A673 (cell line): ENCODE measurements around the gene NPC2. TPM values are rescaled to one million over a fixed set of nuclear protein-coding genes. Genes with fewer than 3 reads are reported as not detected.

Source experiments
- BruUV-seq: library from RNA; stranded (reverse); fragments of 400-500 nt; replicated peaks from 2 replicates; lab custom pipeline; 2021; lab: Mats Ljungman, UMichigan
- CTCF ChIA-PET: fragments of 300-600 bp; sonication (Branson Sonifier 250); formaldehyde crosslinking; loops from one replicate; lab custom pipeline; 2022; ENCODE audit warnings: antibody characterized with exemption; lab: Charles Lee
- POLR2A ChIA-PET: fragments of 300-600 bp; sonication (Branson Sonifier 250); formaldehyde crosslinking; loops from one replicate; lab custom pipeline; 2022; ENCODE audit warnings: antibody characterized with exemption; ENCODE audit not compliant: low non-redundant PET; lab: Charles Lee
- DNase-seq: peaks from one replicate; pipeline ENCODE4 v3.0.0-alpha.2; 2015; ENCODE audit warnings: low spot score
- H3K27ac ChIP-seq: fragments of 200-600 bp; sonication (generic); 2 replicates; pipeline ENCODE4 v1.5.1; 2016; ENCODE audit warnings: mixed run types, low read depth, mild to moderate bottlenecking, mixed read lengths, antibody characterized with exemption, low read length; ENCODE audit not compliant: poor library complexity, severe bottlenecking
- H3K27me3 ChIP-seq: fragments of 200-600 bp; sonication (generic); replicated peaks from 2 replicates; pipeline ENCODE4 v1.6.1; 2017; ENCODE audit warnings: mixed run types, low read depth, mild to moderate bottlenecking, mixed read lengths, antibody characterized with exemption, low read length; ENCODE audit not compliant: insufficient read depth, poor library complexity
- H3K36me3 ChIP-seq: fragments of 200-600 bp; sonication (generic); 2 replicates; pipeline ENCODE4 v1.6.1; 2016; ENCODE audit warnings: mixed run types, mild to moderate bottlenecking, mixed read lengths, antibody characterized with exemption, low read length; ENCODE audit not compliant: insufficient read depth, poor library complexity, severe bottlenecking
- H3K4me1 ChIP-seq: fragments of 200-600 bp; sonication (generic); 2 replicates; pipeline ENCODE4 v1.6.1; 2017; ENCODE audit warnings: mixed run types, mild to moderate bottlenecking, mixed read lengths, antibody characterized with exemption, low read length; ENCODE audit not compliant: insufficient read depth, poor library complexity, severe bottlenecking
- H3K4me3 ChIP-seq: fragments of 200-600 bp; sonication (generic); 2 replicates; pipeline ENCODE4 v1.5.1; 2016; ENCODE audit warnings: low read depth, mixed run types, mild to moderate bottlenecking, mixed read lengths, low read length; ENCODE audit not compliant: poor library complexity, severe bottlenecking
- H3K9me3 ChIP-seq: fragments of 200-600 bp; sonication (generic); 2 replicates; pipeline ENCODE4 v1.6.1; 2016; ENCODE audit warnings: mixed run types, low read depth, mild to moderate bottlenecking, mixed read lengths, antibody characterized with exemption, low read length; ENCODE audit not compliant: poor library complexity, severe bottlenecking
- CTCF ChIP-seq: fragments of 300-800, 200-600 bp; sonication (generic); conservative IDR thresholded peaks from 2 replicates; pipeline ENCODE4 v1.5.1; 2017; ENCODE audit warnings: low read depth, mild to moderate bottlenecking, antibody characterized with exemption, low read length, moderate library complexity, mixed read lengths
- EZH2 ChIP-seq: fragments of 200-600 bp; sonication (generic); IDR thresholded peaks from 2 replicates; pipeline ENCODE4 v1.6.1; 2017; ENCODE audit warnings: borderline replicate concordance, low read depth, mild to moderate bottlenecking, mixed read lengths, antibody characterized with exemption, low read length; ENCODE audit not compliant: poor library complexity, severe bottlenecking
- intact Hi-C: fragments of 100-400 bp; cut with micrococcal nuclease; formaldehyde crosslinking; loops from one replicate; pipeline ENCODE4 v1.10.0; 2022; ENCODE audit not compliant: unreplicated experiment
- total RNA-seq: library from RNA; stranded (reverse); gene quantifications from 2 replicates; pipeline ENCODE4 v1.2.3, GENCODE V29; 2021

Gene NPC2
- total RNA-seq, 1 experiment from 2014 or later, result 68.8 TPM

DNA sequence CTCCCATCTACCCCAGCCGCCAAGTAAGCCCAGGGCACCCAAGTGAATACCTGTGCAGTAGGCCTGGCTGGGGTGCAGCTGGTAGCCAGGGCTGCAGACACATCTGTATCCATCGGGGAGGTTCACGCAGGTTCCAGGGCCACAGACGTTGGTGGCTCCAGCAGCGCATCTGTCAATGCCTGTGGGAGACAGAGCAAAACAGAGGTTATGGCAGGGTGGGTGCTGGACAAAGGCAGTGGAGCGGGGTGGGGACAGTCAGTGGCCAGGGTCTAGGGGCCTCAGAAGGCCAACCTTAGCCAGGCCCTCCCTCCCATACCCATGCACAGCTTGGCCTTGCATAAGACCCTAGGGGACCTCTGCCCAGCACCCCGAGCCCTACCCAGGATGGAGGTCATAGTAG lies 29.6 kb upstream of the NPC2 start:
- Histone ChIP-seq H3K27ac (no peak overlapping the region), H3K4me1 (no peaks in the 10 kb centered on the region), H3K4me3 (no peak overlapping the region), H3K27me3 (no peaks in the 10 kb centered on the region), H3K36me3 (no peaks in the 10 kb centered on the region), H3K9me3 (no peaks in the 10 kb centered on the region)
- ChIA-PET CTCF (no interaction called here), POLR2A (no interaction called here)
- intact Hi-C loops, result no loop called here
- no TSS peak for BruUV-seq
- TF ChIP-seq CTCF, result no peak
- TF ChIP-seq EZH2, result no peak
- no peak for DNase-seq

DNA sequence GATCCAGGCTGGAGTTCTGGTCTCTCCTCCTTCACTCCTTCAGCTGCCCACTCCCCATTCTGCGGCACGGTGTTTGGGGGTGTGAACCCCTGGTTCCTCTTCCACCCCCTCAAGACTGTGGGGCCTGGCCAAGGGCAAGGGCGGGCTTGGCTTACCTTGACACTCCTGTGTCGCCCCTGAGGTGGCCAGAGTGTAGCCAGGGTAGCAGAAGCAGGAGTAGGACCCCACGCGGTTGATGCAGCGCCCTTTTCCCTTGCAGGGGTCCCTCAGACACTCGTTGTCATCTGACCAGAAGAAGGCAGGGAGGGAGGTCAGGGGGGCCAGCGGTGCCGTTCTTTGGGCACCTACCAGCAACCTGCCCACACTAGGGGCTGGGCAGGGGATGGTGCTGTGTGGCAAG lies 28.7 kb upstream of the NPC2 start:
- no peaks in the 10 kb centered on the region for H3K27me3 ChIP-seq
- no peak overlapping the region for H3K4me3 ChIP-seq
- no peak overlapping the region for H3K27ac ChIP-seq
- ChIA-PET CTCF (no interaction called here), POLR2A (no interaction called here)
- DNase-seq, result no peak
- intact Hi-C loops, result no loop called here
- no peaks in the 10 kb centered on the region for H3K4me1 ChIP-seq
- TF ChIP-seq CTCF (no peak), EZH2 (no peak)
- no peaks in the 10 kb centered on the region for H3K9me3 ChIP-seq
- BruUV-seq, result no TSS peak
- no peaks in the 10 kb centered on the region for H3K36me3 ChIP-seq

GRCh38 chr14:74519316-74520074 lies 26.4 kb upstream of the NPC2 start:
- no TSS peak for BruUV-seq
- no peaks in the 10 kb centered on the region for H3K27me3 ChIP-seq
- DNase-seq, result no peak
- no peaks in the 10 kb centered on the region for H3K9me3 ChIP-seq
- intact Hi-C loops, result no loop called here
- no peak overlapping the region for H3K4me3 ChIP-seq
- POLR2A ChIA-PET, result no interaction called here
- CTCF ChIA-PET, result no interaction called here
- TF ChIP-seq CTCF (no peak), EZH2 (no peak)
- no peak overlapping the region for H3K27ac ChIP-seq
- H3K36me3 ChIP-seq, result no peaks in the 10 kb centered on the region
- H3K4me1 ChIP-seq, result no peaks in the 10 kb centered on the region
